H1 (cell line): ENCODE results near the gene ACTR3C. TPM values are rescaled to one million over a fixed set of nuclear protein-coding genes. Genes with fewer than 3 reads are reported as not detected.

Experiments used
- CTCF ChIA-PET: fragments of 300-600 bp; sonication (Branson Sonifier 250); formaldehyde crosslinking; loops from one replicate; lab custom pipeline; 2021; ENCODE audit not compliant: partially characterized antibody; lab: Charles Lee
- POLR2A ChIA-PET: fragments of 300-600 bp; sonication (Branson Sonifier 250); formaldehyde crosslinking; loops from one replicate; lab custom pipeline; 2021; ENCODE audit warnings: inconsistent platforms; ENCODE audit not compliant: partially characterized antibody; lab: Charles Lee
- DNase-seq, 2 experiments: peaks; one replicate each; pipeline versions ENCODE4 v3.0.0 to v3.0.0-alpha.2; 2010 to 2022; ENCODE audit warnings: low spot score in 2 of 2, low read depth in 1 of 2, mixed read lengths in 1 of 2
- FAIRE-seq: peaks from 2 replicates; lab custom pipeline; 2011; peaks lifted over from hg19 to GRCh38; lab: Jason Lieb, UNC
- H2AFZ ChIP-seq: 2 replicates; pipeline ENCODE4 v1.8.1; 2012; ENCODE audit warnings: low read length, inconsistent platforms
- H2AK5ac ChIP-seq: 2 replicates; pipeline ENCODE4 v1.6.1; 2013; ENCODE audit warnings: low read depth, low read length
- H2BK120ac ChIP-seq: replicated peaks from 2 replicates; pipeline ENCODE3; 2013; ENCODE audit warnings: low read depth, low read length, inconsistent platforms
- H2BK12ac ChIP-seq: 2 replicates; pipeline ENCODE4 v1.6.1; 2013; ENCODE audit warnings: low read depth, low read length
- H2BK15ac ChIP-seq: 2 replicates; pipeline ENCODE4 v1.6.1; 2013; ENCODE audit warnings: low read length
- H2BK20ac ChIP-seq: 2 replicates; pipeline ENCODE4 v1.6.1; 2013; ENCODE audit warnings: low read length
- H2BK5ac ChIP-seq: 2 replicates; pipeline ENCODE4 v1.6.1; 2013; ENCODE audit warnings: low read depth, low read length
- H3K14ac ChIP-seq: 2 replicates; pipeline ENCODE4 v1.6.1; 2013; ENCODE audit warnings: inconsistent platforms; ENCODE audit not compliant: insufficient read length
- H3K18ac ChIP-seq: 2 replicates; pipeline ENCODE4 v1.6.1; 2013; ENCODE audit warnings: low read length; ENCODE audit errors: extremely low read depth
- H3K23ac ChIP-seq: 2 replicates; pipeline ENCODE4 v1.6.1; 2013; ENCODE audit warnings: inconsistent platforms; ENCODE audit not compliant: insufficient read length
- H3K23me2 ChIP-seq: 2 replicates; pipeline ENCODE4 v1.6.1; 2013; ENCODE audit warnings: low read depth, low read length
- H3K27ac ChIP-seq: 2 replicates; pipeline ENCODE4 v1.6.1; 2011; ENCODE audit warnings: low read depth, low read length, inconsistent platforms
- H3K27me3 ChIP-seq, 4 experiments: replicated peaks in 1 of 4; 1 replicate in 1 of 4; 2 replicates in 3 of 4; pipeline versions ENCODE4 v1.6.1 to v1.8.1; 2011 to 2013; ENCODE audit warnings: low read length in 3 of 4, mild to moderate bottlenecking in 3 of 4, inconsistent platforms in 2 of 4, mixed read lengths in 2 of 4, moderate library complexity in 1 of 4; ENCODE audit not compliant: control insufficient read depth in 3 of 4, insufficient read depth in 3 of 4; ENCODE audit errors: extremely low read depth in 1 of 4
- H3K36me3 ChIP-seq, 4 experiments: 2 replicates each; pipeline versions ENCODE4 v1.6.1 to v1.8.1; 2011 to 2013; ENCODE audit warnings: mild to moderate bottlenecking in 4 of 4, low read length in 3 of 4, moderate library complexity in 2 of 4, control low read depth in 1 of 4, inconsistent platforms in 1 of 4; ENCODE audit not compliant: insufficient read depth in 4 of 4, control insufficient read depth in 2 of 4
- H3K4ac ChIP-seq: replicated peaks from 2 replicates; pipeline ENCODE3; 2013; ENCODE audit warnings: low read length, low read depth, mixed read lengths, inconsistent platforms; ENCODE audit not compliant: insufficient read length
- H3K4me1 ChIP-seq, 4 experiments: replicated peaks in 1 of 4; 1 replicate in 1 of 4; 2 replicates in 3 of 4; pipeline versions ENCODE4 v1.6.1 to v1.8.1; 2011 to 2013; ENCODE audit warnings: low read length in 3 of 4, inconsistent platforms in 2 of 4, mixed read lengths in 1 of 4; ENCODE audit not compliant: insufficient read depth in 4 of 4, control insufficient read depth in 3 of 4
- H3K4me2 ChIP-seq, 2 experiments: 2 replicates each; pipeline versions ENCODE4 v1.6.1 to v1.8.1; 2011 to 2013; ENCODE audit warnings: low read depth in 2 of 2, low read length in 2 of 2, control low read depth in 1 of 2, inconsistent platforms in 1 of 2, mild to moderate bottlenecking in 1 of 2; ENCODE audit not compliant: insufficient read depth in 1 of 2
- H3K4me3 ChIP-seq, 4 experiments: fragments of 200-600, 300-600 bp in 1 of 4; sonication (generic), shearing (Covaris generic), sonication (Bioruptor Twin) in 1 of 4; 2 replicates each; pipeline versions ENCODE4 v1.5.1 to v1.8.1; 2011 to 2016; ENCODE audit warnings: low read length in 4 of 4, low read depth in 3 of 4, control low read depth in 2 of 4, inconsistent platforms in 2 of 4, mild to moderate bottlenecking in 2 of 4, mixed read lengths in 1 of 4, moderate library complexity in 1 of 4; ENCODE audit not compliant: insufficient read depth in 2 of 4; ENCODE audit errors: extremely low read depth in 1 of 4
- H3K56ac ChIP-seq: replicated peaks from 2 replicates; pipeline ENCODE3; 2013; ENCODE audit warnings: low read depth, mild to moderate bottlenecking, mixed read lengths, low read length, inconsistent platforms; ENCODE audit not compliant: insufficient read length
- H3K79me1 ChIP-seq: 2 replicates; pipeline ENCODE4 v1.6.1; 2013; ENCODE audit warnings: low read depth, low read length, control low read depth
- H3K79me2 ChIP-seq, 2 experiments: 2 replicates each; pipeline versions ENCODE4 v1.6.1 to v1.8.1; 2012 to 2013; ENCODE audit warnings: low read length in 2 of 2, mild to moderate bottlenecking in 2 of 2, inconsistent platforms in 1 of 2; ENCODE audit not compliant: insufficient read depth in 2 of 2, control insufficient read depth in 1 of 2
- H3K9ac ChIP-seq, 4 experiments: replicated peaks in 1 of 4; 1 replicate in 1 of 4; 2 replicates in 3 of 4; pipeline versions ENCODE4 v1.6.1 to v1.8.1; 2011 to 2013; ENCODE audit warnings: low read depth in 3 of 4, low read length in 3 of 4, control low read depth in 2 of 4, mild to moderate bottlenecking in 2 of 4, moderate library complexity in 2 of 4, inconsistent platforms in 1 of 4; ENCODE audit errors: extremely low read depth in 1 of 4
- H3K9me3 ChIP-seq, 2 experiments: 2 replicates each; pipeline versions ENCODE4 v1.6.1 to v1.8.1; 2012 to 2013; ENCODE audit warnings: mild to moderate bottlenecking in 2 of 2, moderate library complexity in 2 of 2, control low read depth in 1 of 2, inconsistent platforms in 1 of 2, low read depth in 1 of 2, low read length in 1 of 2, mixed read lengths in 1 of 2; ENCODE audit not compliant: insufficient read depth in 2 of 2
- H4K20me1 ChIP-seq, 2 experiments: replicated peaks in 1 of 2; 2 replicates each; pipeline versions ENCODE3 to v1.8.1; 2011 to 2013; ENCODE audit warnings: inconsistent platforms in 2 of 2, low read length in 2 of 2, mild to moderate bottlenecking in 1 of 2; ENCODE audit not compliant: insufficient read depth in 2 of 2, control insufficient read depth in 1 of 2
- H4K5ac ChIP-seq: 2 replicates; pipeline ENCODE4 v1.6.1; 2013; ENCODE audit warnings: low read length, low read depth, mixed read lengths, inconsistent platforms; ENCODE audit not compliant: insufficient read length
- H4K8ac ChIP-seq: 2 replicates; pipeline ENCODE4 v1.8.0; 2013; ENCODE audit warnings: mild to moderate bottlenecking, moderate library complexity, low read length, inconsistent platforms; ENCODE audit not compliant: insufficient read depth; ENCODE audit errors: extremely low read depth
- H4K91ac ChIP-seq: replicated peaks from 2 replicates; pipeline ENCODE3; 2013; ENCODE audit warnings: low read length, mixed read lengths, inconsistent platforms; ENCODE audit not compliant: insufficient read length
- CBX8 ChIP-seq: fragments of 300-800, 300-1000 bp; sonication (generic); IDR thresholded peaks from 2 replicates; pipeline ENCODE4 v1.7.1; 2016; ENCODE audit warnings: low read depth, low read length, borderline replicate concordance
- CEBPB ChIP-seq: IDR thresholded peaks from 2 replicates; pipeline ENCODE4 v1.6.1; 2012; ENCODE audit warnings: low read depth, low read length
- CREB1 ChIP-seq: IDR thresholded peaks from 2 replicates; pipeline ENCODE4 v1.6.1; 2012; ENCODE audit warnings: inconsistent platforms
- KDM1A ChIP-seq: fragments of 200-600, 300-600 bp; sonication (generic); IDR thresholded peaks from 2 replicates; pipeline ENCODE4 v1.7.1; 2016; ENCODE audit warnings: mild to moderate bottlenecking, low read length, borderline replicate concordance
- KDM5A ChIP-seq: fragments of 200-600 bp; IDR thresholded peaks from 2 replicates; pipeline ENCODE4 v1.7.1; 2012; ENCODE audit warnings: mild to moderate bottlenecking, low read length, inconsistent platforms, mixed read lengths
- NANOG ChIP-seq: IDR thresholded peaks from 2 replicates; pipeline ENCODE4 v1.6.1; 2011; ENCODE audit warnings: low read length, low read depth, mild to moderate bottlenecking, inconsistent platforms; ENCODE audit not compliant: insufficient read depth, poor library complexity, severe bottlenecking
- NRF1 ChIP-seq: IDR thresholded peaks from 2 replicates; pipeline ENCODE4 v1.6.1; 2011; ENCODE audit warnings: mild to moderate bottlenecking, low read depth, low read length, improper control_type of control experiment
- POLR2AphosphoS5 ChIP-seq: IDR thresholded peaks from 2 replicates; pipeline ENCODE4 v1.6.1; 2011; ENCODE audit warnings: low read depth, low read length
- SIX5 ChIP-seq: IDR thresholded peaks from 2 replicates; pipeline ENCODE4 v1.6.1; 2011; ENCODE audit warnings: mild to moderate bottlenecking, low read depth, low read length
- USF2 ChIP-seq: IDR thresholded peaks from 2 replicates; pipeline ENCODE4 v1.6.1; 2011; ENCODE audit warnings: low read length, improper control_type of control experiment
- WGBS, 2 experiments: shearing (Covaris generic) in 1 of 2; methylation state at CpG; one replicate each; pipeline versions ENCODE4 v1.1.6 to v1.1.7; 2013 to 2015; ENCODE audit warnings: low lambda C conversion rate in 2 of 2, mixed read lengths in 2 of 2, inconsistent platforms in 1 of 2, low coverage in 1 of 2, missing lambda C conversion rate in 1 of 2; ENCODE audit not compliant: insufficient replicate concordance in 2 of 2, insufficient coverage in 1 of 2, insufficient read length in 1 of 2; ENCODE audit errors: extremely low coverage in 1 of 2, missing lambda C conversion rate in 1 of 2; 5-methylcytosine and 5-hydroxymethylcytosine counted together
- polyA plus RNA-seq, 7 experiments: library from polyadenylated mRNA; depleted of rRNA in 3 of 7; stranded (reverse) in 5 of 7; unstranded in 2 of 7; fragments of >200 nt in 5 of 7; fragments of 200-250 nt in 2 of 7; gene quantifications; 1 replicate in 5 of 7; 2 replicates in 1 of 7; 4 replicates in 1 of 7; pipeline versions ENCODE4 v1.2.1 to v1.2.3, GENCODE V29; 2011 to 2013; ENCODE audit warnings: missing spikeins in 2 of 7, mixed read lengths in 2 of 7
- total RNA-seq: library from RNA; stranded (reverse); fragmentation: NEBNext Ultra II Directional; extraction: Animal tissue kit (Norgen Biotek cat#: 25700); gene quantifications from 2 replicates; pipeline ENCODE4 v1.2.1, GENCODE V29; 2021
- TF ChIP-seq, protein P1 (sequence below): IDR thresholded peaks from 2 replicates; pipeline ENCODE4 v1.6.1; 2012; ENCODE audit warnings: inconsistent platforms

The ACTR3C gene
- total and polyA plus RNA-seq, 2 of the 8 experiments (the other 6 are each of a cell fraction or from before 2014, with no cell fraction given), result 1.5 TPM; not detected in 1

GRCh38 chr7:150370612-150371071, 47.3 kb upstream of the ACTR3C start:
- Histone ChIP-seq H3K4me3 (peak overlapping the region in 1 of 4 experiments; percentile 69; a peak in 1 of 8 replicates), H4K8ac (no peak overlapping the region), H2AK5ac (peak overlapping the region; percentile 89), H2BK20ac (no peak overlapping the region), H3K23me2 (peaks cover 11% of the 10 kb centered on the region; the same call in 1 of the 2 replicates), H2BK120ac (no peak overlapping the region), H2BK15ac (0 out of 2 replicates have a peak overlapping the region, but pooled peaks have one; percentile 84), H3K4me2 (peak overlapping the region; percentile 92 to 99; a peak in 2 of 4 replicates), H3K79me2 (peaks cover 7 to 54% of the 10 kb centered on the region in 2 experiments; a peak in 3 of 4 replicates), H3K9ac (no peak overlapping the region; a peak in 2 of 7 replicates), H3K36me3 (peaks cover 16 to 49% (median 31%) of the 10 kb centered on the region in 4 experiments), H2BK12ac (no peak overlapping the region; the same call in 1 of the 2 replicates), H3K23ac (no peak overlapping the region), H4K91ac (peak overlapping the region; percentile 30), H3K27me3 (no peaks in the 10 kb centered on the region), H3K27ac (peak overlapping the region; percentile 95; the same call in 1 of the 2 replicates), H2BK5ac (no peak overlapping the region), H2AFZ (no peak overlapping the region), H3K14ac (no peak overlapping the region), H3K56ac (no peak overlapping the region), H3K79me1 (peaks cover 18% of the 10 kb centered on the region), H4K20me1 (peaks cover 2 to 15% of the 10 kb centered on the region in 2 experiments), H3K9me3 (no peaks in the 10 kb centered on the region), H4K5ac (no peak overlapping the region), H3K4me1 (peaks cover 2 to 26% (median 11%) of the 10 kb centered on the region in 4 experiments), H3K4ac (no peak overlapping the region), H3K18ac (no peak overlapping the region)
- ChIA-PET POLR2A (interaction anchor here (1.0 to 8.6 kb wide), 14 partner anchors 9 to 444 kb away, joined by 3 to 230 read pairs (median 16); partner anchors contain the start of gene RARRES2), CTCF (interaction anchor here (0.6 to 5.6 kb wide), 11 partner anchors 9 to 85 kb away, joined by 3 to 32 read pairs (median 4); no protein-coding TSS in a partner anchor)
- no peak for FAIRE-seq
- DNase-seq, result no peak
- WGBS, 2 experiments, result 93% methylated on average over 3 of the region's 3 CpGs; no CpG with 5 or more reads in 1 of the 2 experiments
- no peak for TF ChIP-seq KDM5A
- TF ChIP-seq CEBPB, result no peak
- no peak for TF ChIP-seq KDM1A
- TF ChIP-seq NANOG, result no peak
- no peak for TF ChIP-seq USF2
- no peak for TF ChIP-seq NRF1
- TF ChIP-seq CREB1, result no peak
- no peak for TF ChIP-seq SIX5
- TF ChIP-seq, protein P1, sequence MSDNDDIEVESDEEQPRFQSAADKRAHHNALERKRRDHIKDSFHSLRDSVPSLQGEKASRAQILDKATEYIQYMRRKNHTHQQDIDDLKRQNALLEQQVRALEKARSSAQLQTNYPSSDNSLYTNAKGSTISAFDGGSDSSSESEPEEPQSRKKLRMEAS, result no peak
- no peak for TF ChIP-seq POLR2AphosphoS5
- TF ChIP-seq CBX8, result no peak
